SU-DHL-6 (cell line): ENCODE results near the gene PKN1.

Experiments used
- EZH2phosphoT487 ChIP-seq: fragments of 200-600 bp; sonication (generic), shearing (Covaris generic); conservative IDR thresholded peaks from 2 replicates; pipeline ENCODE4 v1.6.1; 2018; ENCODE audit warnings: mild to moderate bottlenecking, antibody characterized with exemption, low read length, moderate library complexity, mixed read lengths
- TF ChIP-seq, protein P1 (sequence below): fragments of 200-600 bp; sonication (generic); IDR thresholded peaks from one replicate; pipeline ENCODE4 v1.5.1; 2017; ENCODE audit warnings: antibody characterized with exemption, mild to moderate bottlenecking, low read length, moderate library complexity; ENCODE audit not compliant: insufficient read depth, poor library complexity, severe bottlenecking

DNA sequence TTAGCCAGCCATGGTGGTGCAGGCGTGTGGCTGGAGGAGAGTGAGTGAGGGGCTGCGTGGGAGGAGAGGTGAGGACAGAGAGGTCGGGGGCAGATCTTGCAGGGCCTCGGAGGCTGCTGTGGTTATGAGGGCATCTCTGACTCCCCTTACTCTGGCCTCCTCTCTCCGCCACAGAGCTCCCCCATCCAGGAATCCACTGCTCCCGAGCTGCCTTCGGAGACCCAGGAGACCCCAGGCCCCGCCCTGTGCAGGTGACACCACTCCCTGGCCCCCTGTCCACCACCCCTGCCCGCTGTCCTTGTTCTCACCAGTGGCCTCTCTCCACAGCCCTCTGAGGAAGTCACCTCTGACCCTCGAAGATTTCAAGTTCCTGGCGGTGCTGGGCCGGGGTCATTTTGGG, 34.3 kb downstream of the PKN1 start:
- TF ChIP-seq, protein P1, sequence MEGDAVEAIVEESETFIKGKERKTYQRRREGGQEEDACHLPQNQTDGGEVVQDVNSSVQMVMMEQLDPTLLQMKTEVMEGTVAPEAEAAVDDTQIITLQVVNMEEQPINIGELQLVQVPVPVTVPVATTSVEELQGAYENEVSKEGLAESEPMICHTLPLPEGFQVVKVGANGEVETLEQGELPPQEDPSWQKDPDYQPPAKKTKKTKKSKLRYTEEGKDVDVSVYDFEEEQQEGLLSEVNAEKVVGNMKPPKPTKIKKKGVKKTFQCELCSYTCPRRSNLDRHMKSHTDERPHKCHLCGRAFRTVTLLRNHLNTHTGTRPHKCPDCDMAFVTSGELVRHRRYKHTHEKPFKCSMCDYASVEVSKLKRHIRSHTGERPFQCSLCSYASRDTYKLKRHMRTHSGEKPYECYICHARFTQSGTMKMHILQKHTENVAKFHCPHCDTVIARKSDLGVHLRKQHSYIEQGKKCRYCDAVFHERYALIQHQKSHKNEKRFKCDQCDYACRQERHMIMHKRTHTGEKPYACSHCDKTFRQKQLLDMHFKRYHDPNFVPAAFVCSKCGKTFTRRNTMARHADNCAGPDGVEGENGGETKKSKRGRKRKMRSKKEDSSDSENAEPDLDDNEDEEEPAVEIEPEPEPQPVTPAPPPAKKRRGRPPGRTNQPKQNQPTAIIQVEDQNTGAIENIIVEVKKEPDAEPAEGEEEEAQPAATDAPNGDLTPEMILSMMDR = no peak
- no peak for TF ChIP-seq EZH2phosphoT487
